Measurements from ENCODE around the gene MISP.
"Not testable (repeated sequence)": the region's sequence is repeated elsewhere in the genome, so short reads cannot be mapped to it uniquely, and the experiment has no call there.

Gene MISP

GRCh38 chr19:723714-724113 is 27.2 kb upstream of the MISP start:
- no peak for DNase-seq (ENCODE audit: low spot score)

GRCh38 chr19:725461-726089 is 25.3 kb upstream of the MISP start:
- no peak for DNase-seq (ENCODE audit: low spot score)

GRCh38 chr19:726993-727956 is 23.6 kb upstream of the MISP start:
- no peak for DNase-seq (ENCODE audit: low spot score)

GRCh38 chr19:728011-728410 is 22.9 kb upstream of the MISP start:
- no peak for DNase-seq (ENCODE audit: low spot score)

GRCh38 chr19:729564-729963 is 21.3 kb upstream of the MISP start:
- not testable (repeated sequence) for DNase-seq (ENCODE audit: low spot score)

- no peak for DNase-seq (ENCODE audit: low spot score)
Measured at GRCh38 chr19:729965-730668, 20.8 kb upstream of the MISP start.

- DNase-seq (ENCODE audit: low spot score): no peak
Measured at GRCh38 chr19:731000-731399, 19.9 kb upstream of the MISP start.

- DNase-seq (ENCODE audit: low spot score): no peak
Measured at GRCh38 chr19:732148-733069, 18.5 kb upstream of the MISP start.

GRCh38 chr19:734716-735115 is 16.2 kb upstream of the MISP start:
- DNase-seq (ENCODE audit: low spot score): no peak

GRCh38 chr19:736125-736524 is 14.8 kb upstream of the MISP start:
- no peak for DNase-seq (ENCODE audit: low spot score)

GRCh38 chr19:737591-738093 is 13.3 kb upstream of the MISP start:
- DNase-seq (ENCODE audit: low spot score): peak; percentile 90

- peak; percentile 97 for DNase-seq (ENCODE audit: low spot score)
Measured at GRCh38 chr19:738509-739128, 12.3 kb upstream of the MISP start.

GRCh38 chr19:739998-740715 is 10.8 kb upstream of the MISP start:
- DNase-seq (ENCODE audit: low spot score): no peak

- not testable (repeated sequence) for DNase-seq (ENCODE audit: low spot score)
Measured at GRCh38 chr19:740816-741505, 10.0 kb upstream of the MISP start.

- peak; percentile 52 for DNase-seq (ENCODE audit: low spot score)
Measured at GRCh38 chr19:741506-742131, 9.3 kb upstream of the MISP start.

GRCh38 chr19:742540-743075 is 8.3 kb upstream of the MISP start:
- DNase-seq (ENCODE audit: low spot score): no peak

- no peak for DNase-seq (ENCODE audit: low spot score)
Measured at GRCh38 chr19:743168-743687, 7.7 kb upstream of the MISP start.

- DNase-seq (ENCODE audit: low spot score): not testable (repeated sequence)
Measured at GRCh38 chr19:745138-745537, 5.8 kb upstream of the MISP start.
